K562 (cell line): ENCODE data around the gene ZER1. TPM values are rescaled to one million over a fixed set of nuclear protein-coding genes. Genes with fewer than 3 reads are reported as not detected.

ENCODE experiments used
- ATAC-seq: fragments of 200-7000 bp; cut with Tn5 transposase; 3 replicates; pipeline ENCODE4 v1.9.1; 2020; ENCODE audit warnings: moderate library complexity
- BruUV-seq: library from RNA; stranded (reverse); fragments of 400-500 nt; replicated peaks from 2 replicates; lab custom pipeline; 2021; lab: Mats Ljungman, UMichigan
- CTCF ChIA-PET: fragments of 300-600 bp; formaldehyde crosslinking; extraction: SDS; loops from one replicate; lab custom pipeline; 2021; ENCODE audit warnings: low intra/inter-chr PET ratio; lab: Yijun Ruan, JAX
- POLR2A ChIA-PET: fragments of 300-600, 350-650 bp; sonication (Branson Sonifier 250); formaldehyde crosslinking; extraction: SDS; loops from one replicate; lab custom pipeline; 2021; ENCODE audit warnings: antibody characterized with exemption, inconsistent platforms; lab: Yijun Ruan, JAX
- DNase-seq, 4 experiments: peaks; one replicate each; pipeline versions ENCODE4 v3.0.0 to v3.0.0-alpha.2; 2011 to 2018; ENCODE audit warnings: low spot score in 3 of 4, mixed read lengths in 3 of 4; ENCODE audit errors: extremely low read depth in 1 of 4
- FAIRE-seq: peaks from 2 replicates; lab custom pipeline; 2011; peaks lifted over from hg19 to GRCh38; lab: Jason Lieb, UNC
- H2AFZ ChIP-seq: 2 replicates; pipeline ENCODE4 v1.6.0; 2011; ENCODE audit warnings: low read depth, low read length, control low read depth, inconsistent platforms
- H3K27ac ChIP-seq: fragments of 200-600 bp; 3 replicates; pipeline ENCODE4 v1.8.0; 2011; ENCODE audit warnings: low read depth, mild to moderate bottlenecking, control low read depth, inconsistent platforms, low read length, moderate library complexity, mixed read lengths; ENCODE audit errors: extremely low read depth
- H3K27me3 ChIP-seq, 2 experiments: fragments of 300-600 bp in 1 of 2; 2 replicates in 1 of 2; 3 replicates in 1 of 2; pipeline versions ENCODE4 v1.6.0 to v1.8.0; 2011; ENCODE audit warnings: inconsistent platforms in 2 of 2, low read length in 2 of 2, mild to moderate bottlenecking in 1 of 2, mixed read lengths in 1 of 2, moderate library complexity in 1 of 2; ENCODE audit not compliant: control insufficient read depth in 2 of 2, insufficient read depth in 2 of 2
- H3K36me3 ChIP-seq: fragments of 300-600 bp; 3 replicates; pipeline ENCODE4 v1.8.0; 2011; ENCODE audit warnings: mild to moderate bottlenecking, low read length, inconsistent platforms; ENCODE audit not compliant: control insufficient read depth, insufficient read depth
- H3K4me1 ChIP-seq, 2 experiments: fragments of 200-600 bp in 1 of 2; replicated peaks in 1 of 2; 2 replicates in 1 of 2; 3 replicates in 1 of 2; pipeline versions ENCODE4 v1.5.1 to v1.8.0; 2011; ENCODE audit warnings: inconsistent platforms in 2 of 2, low read length in 2 of 2, mild to moderate bottlenecking in 1 of 2, mixed read lengths in 1 of 2, moderate library complexity in 1 of 2; ENCODE audit not compliant: control insufficient read depth in 2 of 2, insufficient read depth in 2 of 2
- H3K4me2 ChIP-seq: 2 replicates; pipeline ENCODE4 v1.6.1; 2011; ENCODE audit warnings: low read length, control low read depth, inconsistent platforms, mixed read lengths; ENCODE audit not compliant: insufficient read depth
- H3K4me3 ChIP-seq: fragments of 200-600 bp; sonication (generic), shearing (Covaris generic); 2 replicates; pipeline ENCODE4 v1.5.1; 2016; ENCODE audit warnings: control low read depth, inconsistent platforms
- H3K79me2 ChIP-seq: fragments of 200-600 bp; 3 replicates; pipeline ENCODE4 v1.8.0; 2011; ENCODE audit warnings: low read length, inconsistent platforms; ENCODE audit not compliant: control insufficient read depth, insufficient read depth
- H3K9ac ChIP-seq, 2 experiments: 2 replicates each; pipeline versions ENCODE4 v1.6.0 to v1.6.1; 2011; ENCODE audit warnings: low read depth in 2 of 2, low read length in 2 of 2, control low read depth in 1 of 2, inconsistent platforms in 1 of 2, mild to moderate bottlenecking in 1 of 2, mixed read lengths in 1 of 2; ENCODE audit not compliant: insufficient read depth in 1 of 2
- H3K9me1 ChIP-seq: one replicate; pipeline ENCODE4 v1.6.0; 2011; ENCODE audit warnings: inconsistent platforms, mild to moderate bottlenecking, low read length, moderate library complexity; ENCODE audit not compliant: control insufficient read depth, insufficient read depth
- H3K9me3 ChIP-seq: replicated peaks from 2 replicates; pipeline ENCODE4 v1.5.1; 2011; ENCODE audit warnings: low read depth, low read length, inconsistent platforms; ENCODE audit not compliant: control insufficient read depth, insufficient read depth
- H4K20me1 ChIP-seq: replicated peaks from 2 replicates; pipeline ENCODE4 v1.6.1; 2011; ENCODE audit warnings: low read length, inconsistent platforms, mixed read lengths; ENCODE audit not compliant: control insufficient read depth, insufficient read depth
- GTF2F1 ChIP-seq: IDR thresholded peaks from 2 replicates; pipeline ENCODE4 v1.6.1; 2011; ENCODE audit warnings: low read depth, low read length, improper control_type of control experiment
- POLR3A ChIP-seq: IDR thresholded peaks from 2 replicates; pipeline ENCODE4 v1.6.1; 2011; ENCODE audit warnings: borderline replicate concordance, mild to moderate bottlenecking, moderate library complexity; ENCODE audit not compliant: insufficient read length, insufficient read depth; ENCODE audit errors: extremely low read depth
- TOE1 ChIP-seq, 2 experiments: fragments of 450-650 bp in 1 of 2; sonication (generic) in 1 of 2; formaldehyde crosslinking in 1 of 2; IDR thresholded peaks; 2 replicates each; pipeline versions ENCODE4 v1.7.1 to v1.8.0; 2016 to 2022; ENCODE audit warnings: borderline replicate concordance in 2 of 2, mild to moderate bottlenecking in 2 of 2, antibody characterized with exemption in 1 of 2, inconsistent platforms in 1 of 2, low read depth in 1 of 2, missing genetic modification reagents in 1 of 2, moderate library complexity in 1 of 2
- ZNF253 ChIP-seq: fragments of 250-450 bp; sonication (Bioruptor Pico); conservative IDR thresholded peaks from 2 replicates; pipeline ENCODE4 v1.6.1; 2021; ENCODE audit warnings: mild to moderate bottlenecking
- ZNF436 ChIP-seq: fragments of 250-450, 450-650 bp; sonication (Bioruptor Pico); formaldehyde crosslinking; IDR thresholded peaks from 2 replicates; pipeline ENCODE4 v1.7.0; 2020; ENCODE audit warnings: mild to moderate bottlenecking
- WGBS: fragments of 100-300 bp; shearing (Covaris generic); methylation state at CpG from one replicate; pipeline ENCODE4 v1.1.6; 2016; ENCODE audit warnings: low coverage, mixed read lengths; ENCODE audit not compliant: insufficient coverage; ENCODE audit errors: missing lambda C conversion rate; 5-methylcytosine and 5-hydroxymethylcytosine counted together
- in situ Hi-C: fragments of 300-500 bp; cut with MboI; formaldehyde crosslinking; loops from 4 replicates; pipeline ENCODE4 v1.15.0; 2018; ENCODE audit warnings: inconsistent platforms, mixed read lengths
- intact Hi-C: fragments of 100-400 bp; cut with micrococcal nuclease; formaldehyde crosslinking; loops from 2 replicates; pipeline ENCODE4 v1.14.2; 2022
- polyA plus RNA-seq, 8 experiments: library from polyadenylated mRNA; depleted of rRNA in 4 of 8; stranded (reverse) in 5 of 8; unstranded in 3 of 8; fragments of >200 nt; fragmentation: Nextera tagmentation in 2 of 8; fragmentation: Illumina TruSeq in 1 of 8; extraction: Ambion mirVana in 2 of 8; extraction: Trizol in 1 of 8; gene quantifications; 2 replicates each; pipeline versions ENCODE4 v1.2.1 to v1.2.3, GENCODE V29; 2011 to 2014; ENCODE audit warnings: inconsistent platforms in 1 of 8, missing spikeins in 1 of 8
- total RNA-seq, 7 experiments: library from RNA; depleted of rRNA in 6 of 7; stranded (reverse); fragments of >200 nt in 6 of 7; fragmentation: Illumina TruSeq in 2 of 7; extraction: Trizol in 2 of 7; gene quantifications; 2 replicates each; pipeline versions ENCODE4 v1.2.1 to v1.2.3, GENCODE V29; 2011 to 2021; ENCODE audit warnings: low replicate concordance in 1 of 7
- TF ChIP-seq, protein P1 (sequence below): fragments of 450-650 bp; IDR thresholded peaks from 2 replicates; pipeline ENCODE4 v1.6.1; 2016; ENCODE audit warnings: antibody characterized with exemption
- TF ChIP-seq, protein P2 (sequence below): sonication (generic); formaldehyde crosslinking; IDR thresholded peaks from 2 replicates; pipeline ENCODE4 v1.8.1; 2023; ENCODE audit warnings: mild to moderate bottlenecking, missing genetic modification reagents

ZER1 gene
- total and polyA plus RNA-seq, 9 of the 15 experiments (the other 6 are each of a cell fraction or from before 2014, with no cell fraction given), result 0.07 to 10.7 (median 6.2) TPM

DNA sequence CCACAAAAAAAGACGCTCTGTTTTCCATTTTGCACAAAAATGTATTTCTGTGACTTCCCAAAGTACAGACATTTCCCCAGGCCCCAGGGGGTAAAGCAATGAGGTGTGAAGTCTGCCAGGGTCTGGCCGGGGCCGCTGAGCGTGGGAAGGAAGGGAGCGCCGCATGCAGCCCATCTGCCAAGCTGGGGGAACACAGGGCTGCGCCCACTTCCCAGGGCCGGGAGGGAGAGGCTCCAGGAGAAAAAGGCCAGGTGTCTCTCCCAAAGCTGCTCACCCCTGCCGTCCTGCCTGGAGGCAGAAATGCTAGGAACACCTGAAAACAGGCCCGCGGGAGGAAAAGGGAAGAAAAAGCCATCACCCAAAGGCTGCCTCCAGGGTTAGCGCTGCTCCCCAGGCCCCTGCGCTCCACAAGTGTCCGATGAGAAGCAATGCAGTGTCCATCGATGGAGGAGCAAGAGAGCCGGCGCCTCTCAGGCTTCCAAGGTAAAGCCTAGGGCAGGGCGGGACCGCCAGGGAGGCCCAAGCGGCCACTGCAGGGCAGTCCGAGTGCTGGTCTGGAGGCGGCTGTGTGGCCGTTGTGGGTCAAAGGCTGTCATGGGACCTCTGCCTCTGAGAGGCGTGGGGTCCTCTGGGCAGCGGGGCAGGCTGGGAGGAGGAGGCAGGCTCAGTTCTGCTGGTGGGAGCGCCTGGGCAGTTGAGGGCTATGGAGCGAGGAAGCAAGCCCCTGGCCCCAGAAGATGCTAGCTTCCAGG, 41.8 kb downstream of the ZER1 start:
- H3K27ac ChIP-seq, result no peak overlapping the region
- FAIRE-seq, result no peak
- H3K36me3 ChIP-seq, result no peaks in the 10 kb centered on the region; the same call in 2 of the 3 replicates
- no peaks in the 10 kb centered on the region for H3K9me1 ChIP-seq
- TF ChIP-seq POLR3A (no peak), ZNF253 (CRISPR knock-in tag) (no peak), TOE1 (IDR thresholded peaks at IDR 0.05; ENCODE audit: borderline replicate concordance) (no peak), TOE1 (CRISPR knock-in tag; IDR thresholded peaks at IDR 0.05; ENCODE audit: borderline replicate concordance, low read depth) (no peak), ZNF436 (CRISPR knock-in tag) (no peak), GTF2F1 (no peak)
- TF ChIP-seq, protein P1, sequence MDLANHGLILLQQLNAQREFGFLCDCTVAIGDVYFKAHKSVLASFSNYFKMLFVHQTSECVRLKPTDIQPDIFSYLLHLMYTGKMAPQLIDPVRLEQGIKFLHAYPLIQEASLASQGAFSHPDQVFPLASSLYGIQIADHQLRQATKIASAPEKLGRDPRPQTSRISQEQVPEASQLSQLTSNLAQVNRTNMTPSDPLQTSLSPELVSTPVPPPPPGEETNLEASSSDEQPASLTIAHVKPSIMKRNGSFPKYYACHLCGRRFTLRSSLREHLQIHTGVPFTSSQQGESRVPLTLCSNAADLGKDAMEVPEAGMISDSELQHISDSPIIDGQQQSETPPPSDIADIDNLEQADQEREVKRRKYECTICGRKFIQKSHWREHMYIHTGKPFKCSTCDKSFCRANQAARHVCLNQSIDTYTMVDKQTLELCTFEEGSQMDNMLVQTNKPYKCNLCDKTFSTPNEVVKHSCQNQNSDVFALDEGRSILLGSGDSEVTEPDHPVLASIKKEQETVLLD, result no peak
- TF ChIP-seq, protein P2, sequence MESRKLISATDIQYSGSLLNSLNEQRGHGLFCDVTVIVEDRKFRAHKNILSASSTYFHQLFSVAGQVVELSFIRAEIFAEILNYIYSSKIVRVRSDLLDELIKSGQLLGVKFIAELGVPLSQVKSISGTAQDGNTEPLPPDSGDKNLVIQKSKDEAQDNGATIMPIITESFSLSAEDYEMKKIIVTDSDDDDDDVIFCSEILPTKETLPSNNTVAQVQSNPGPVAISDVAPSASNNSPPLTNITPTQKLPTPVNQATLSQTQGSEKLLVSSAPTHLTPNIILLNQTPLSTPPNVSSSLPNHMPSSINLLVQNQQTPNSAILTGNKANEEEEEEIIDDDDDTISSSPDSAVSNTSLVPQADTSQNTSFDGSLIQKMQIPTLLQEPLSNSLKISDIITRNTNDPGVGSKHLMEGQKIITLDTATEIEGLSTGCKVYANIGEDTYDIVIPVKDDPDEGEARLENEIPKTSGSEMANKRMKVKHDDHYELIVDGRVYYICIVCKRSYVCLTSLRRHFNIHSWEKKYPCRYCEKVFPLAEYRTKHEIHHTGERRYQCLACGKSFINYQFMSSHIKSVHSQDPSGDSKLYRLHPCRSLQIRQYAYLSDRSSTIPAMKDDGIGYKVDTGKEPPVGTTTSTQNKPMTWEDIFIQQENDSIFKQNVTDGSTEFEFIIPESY (CRISPR knock-in tag), result peak; percentile 58; the same call in 1 of the 2 replicates
- BruUV-seq, result no TSS peak
- no peak for ATAC-seq
- H3K9me3 ChIP-seq, result no peaks in the 10 kb centered on the region
- POLR2A ChIA-PET, result interaction anchor here (1.2 kb wide), 1 partner anchor 41 kb away, joined by 3 read pairs; no protein-coding TSS in a partner anchor
- intact Hi-C loops (loop anchor here (5.0 kb wide), 1 partner anchor 277 kb away; no protein-coding TSS in a partner anchor), in situ Hi-C loops (loop anchor here (5.0 kb wide), 1 partner anchor 197 kb away; no protein-coding TSS in a partner anchor)
- H3K4me2 ChIP-seq, result no peak overlapping the region
- no peaks in the 10 kb centered on the region for H3K79me2 ChIP-seq
- no peak for DNase-seq
- WGBS, result 75% methylated on average over 20 of the region's 27 CpGs
- CTCF ChIA-PET, result no interaction called here
- H2AFZ ChIP-seq, result no peak overlapping the region
- peak overlapping the region in 1 of 2 experiments; percentile 57; a peak in 2 of 4 replicates for H3K9ac ChIP-seq
- H3K4me1 ChIP-seq, result peaks cover 5 to 33% of the 10 kb centered on the region in 2 experiments; a peak in 4 of 5 replicates
- H3K27me3 ChIP-seq, result no peaks in the 10 kb centered on the region
- H4K20me1 ChIP-seq, result no peaks in the 10 kb centered on the region
- no peak overlapping the region for H3K4me3 ChIP-seq
